Measurements from ENCODE around the gene FNDC3A.

The FNDC3A gene

GRCh38 chr13:49225223-49226042 is 249.7 kb downstream of the FNDC3A start:
- no peak for DNase-seq

- DNase-seq: no peak
Measured at GRCh38 chr13:49226613-49227012, 250.9 kb downstream of the FNDC3A start.

GRCh38 chr13:49234741-49235140 is 259.0 kb downstream of the FNDC3A start:
- no peak for DNase-seq

- no peak for DNase-seq
Measured at GRCh38 chr13:49235856-49236431, 260.2 kb downstream of the FNDC3A start.

DNA sequence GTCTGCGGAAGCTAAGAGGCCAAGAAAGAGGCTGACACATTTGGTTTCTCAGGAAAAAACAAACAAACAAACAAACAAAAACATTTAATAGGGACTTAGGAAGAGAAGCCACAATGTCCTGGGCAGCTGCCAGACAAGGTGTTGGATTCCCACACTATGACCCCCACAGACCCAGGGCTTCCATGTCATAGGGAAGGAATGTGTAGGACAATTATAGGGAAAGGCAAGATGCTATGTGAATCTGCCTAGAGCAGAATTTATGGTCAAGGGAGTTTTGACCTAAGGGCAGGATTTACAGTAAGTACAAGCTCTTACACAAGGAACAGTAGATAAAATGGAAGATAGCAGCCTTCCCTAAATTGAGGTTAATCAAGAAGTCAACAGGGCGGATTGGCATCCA is 262.9 kb downstream of the FNDC3A start:
- no peak for DNase-seq

DNA sequence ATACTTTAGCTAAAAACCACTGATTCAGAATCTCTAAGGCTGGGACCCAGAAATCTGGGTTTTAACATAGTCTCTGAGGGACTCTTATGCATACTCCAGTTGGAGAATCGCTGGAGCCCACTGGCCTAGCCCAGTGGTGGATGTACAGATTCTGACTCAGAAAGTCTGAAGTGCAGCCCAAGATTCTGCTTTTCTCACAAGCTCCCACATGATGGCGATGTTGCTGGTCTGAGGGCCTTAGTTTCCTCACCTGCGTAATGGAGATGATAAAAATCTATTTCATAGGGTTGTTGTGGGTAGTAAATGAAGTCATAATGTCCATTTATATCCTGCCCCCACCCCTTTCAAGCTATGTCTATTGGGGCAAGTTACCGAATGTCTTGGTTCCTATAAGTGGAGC is 264.3 kb downstream of the FNDC3A start:
- no peak for DNase-seq

DNA sequence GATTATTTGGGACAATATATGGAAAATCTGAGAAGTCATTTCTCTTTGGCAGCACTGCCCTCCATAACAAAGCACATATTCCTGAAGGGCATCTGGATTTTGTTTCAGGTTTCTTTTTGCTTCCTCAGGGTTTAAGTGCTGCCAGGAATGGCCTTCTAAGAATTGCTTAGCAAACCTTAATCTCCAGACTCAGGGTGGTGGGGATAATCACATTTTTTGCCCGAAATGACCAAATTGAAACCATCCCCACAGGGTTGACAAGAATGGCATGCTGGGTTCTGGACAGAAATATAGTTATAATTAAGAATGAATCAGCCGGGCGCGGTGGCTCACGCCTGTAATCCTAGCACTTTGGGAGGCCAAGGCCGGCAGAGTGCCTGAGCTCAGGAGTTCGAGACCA is 265.6 kb downstream of the FNDC3A start:
- no peak for DNase-seq

DNA sequence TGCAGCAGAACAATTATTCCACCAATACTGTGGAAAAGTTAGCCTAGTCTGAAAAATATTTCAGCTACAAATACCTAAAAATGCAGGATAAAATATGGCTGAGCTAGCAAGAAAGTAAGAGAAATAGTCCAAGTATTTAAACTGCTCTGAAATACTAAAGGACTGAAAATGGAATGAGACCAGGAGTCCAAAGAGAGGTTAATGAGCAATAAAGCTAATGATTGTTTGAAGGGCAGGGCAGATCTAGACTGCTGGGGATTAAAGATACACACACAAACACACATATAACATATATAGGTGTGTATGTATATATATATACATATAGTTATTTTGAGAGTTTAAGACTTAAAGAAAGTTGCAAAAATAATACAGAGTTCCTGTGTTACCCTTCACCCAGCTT is 269.4 kb downstream of the FNDC3A start:
- no peak for DNase-seq

- no peak for DNase-seq
Measured at GRCh38 chr13:49246850-49247642, 271.3 kb downstream of the FNDC3A start.

DNA sequence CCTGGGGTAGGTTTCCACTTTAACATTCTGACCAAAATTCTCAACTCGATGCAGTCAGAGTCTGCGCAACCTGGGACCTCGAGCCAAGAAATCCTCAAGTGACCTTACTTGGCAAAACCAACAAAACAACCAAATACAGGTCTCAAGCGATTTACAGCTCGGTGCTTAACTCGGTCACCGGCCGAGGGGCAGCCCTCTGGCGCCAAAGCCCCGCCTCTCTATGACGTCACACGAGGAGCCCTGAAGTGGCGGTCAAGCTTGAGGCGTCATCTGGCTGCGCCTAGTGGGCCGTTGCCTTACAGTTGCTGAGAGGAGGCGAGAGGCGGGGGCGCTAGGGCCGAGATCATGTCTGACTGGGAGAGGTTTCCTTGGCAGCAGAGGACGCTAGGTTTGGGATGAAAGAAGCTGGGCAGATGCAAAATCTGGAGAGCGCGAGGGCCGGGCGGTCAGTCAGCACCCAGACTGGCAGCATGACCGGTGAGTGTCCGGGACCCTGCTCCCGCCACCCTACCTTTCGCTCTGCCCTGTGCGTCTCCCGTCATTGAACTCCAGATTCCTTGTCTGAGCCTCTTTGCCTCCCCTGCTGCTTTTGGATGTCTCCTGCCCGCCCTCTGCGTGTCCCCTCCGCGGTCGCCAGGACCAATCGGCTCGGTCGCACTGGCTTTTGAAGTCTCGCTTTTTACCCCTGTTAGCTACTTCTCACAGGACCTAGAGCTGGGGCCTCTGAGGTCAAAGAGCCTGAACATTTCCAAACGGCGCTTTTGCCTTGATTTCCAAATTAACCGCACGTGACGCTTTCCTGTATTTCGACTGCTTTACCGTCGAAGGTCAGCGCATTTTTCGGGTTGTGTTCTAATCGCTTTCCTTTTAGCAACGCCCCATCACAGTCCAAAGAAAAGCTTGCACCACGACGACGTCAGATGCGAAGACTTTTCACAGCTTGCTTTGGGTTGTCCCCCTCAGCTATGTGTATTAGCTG is 272.2 kb downstream of the FNDC3A start, which contains the start of gene CDADC1:
TSS of gene CDADC1 (plus strand) at position 283 of the 979 bp plus-strand sequence. CDS start at position 396, 113 bp downstream.
- peak; percentile 85 for DNase-seq

DNA sequence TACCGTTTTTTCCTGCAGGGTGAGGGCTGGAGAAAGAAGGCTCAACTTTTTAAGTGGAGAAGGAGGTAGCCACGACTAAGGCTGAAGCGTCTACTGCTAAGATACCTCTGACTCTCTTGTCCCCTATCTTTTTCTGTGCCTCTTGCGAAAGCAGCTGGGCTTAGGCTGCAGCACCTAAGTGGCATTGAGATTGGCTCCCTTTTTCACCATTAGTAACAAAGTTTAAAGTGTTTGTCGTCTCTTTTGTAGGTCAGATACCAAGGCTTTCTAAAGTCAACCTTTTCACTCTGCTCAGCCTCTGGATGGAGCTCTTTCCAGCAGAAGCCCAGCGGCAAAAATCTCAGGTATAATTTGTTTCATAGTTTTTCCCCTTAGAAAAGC is 272.9 kb downstream of the FNDC3A start:
- DNase-seq: no peak

- DNase-seq: no peak
Measured at GRCh38 chr13:49251326-49251725, 275.6 kb downstream of the FNDC3A start.

- DNase-seq: no peak
Measured at GRCh38 chr13:49253310-49253709, 277.6 kb downstream of the FNDC3A start.

- no peak for DNase-seq
Measured at GRCh38 chr13:49254007-49254406, 278.3 kb downstream of the FNDC3A start.

- DNase-seq: no peak
Measured at GRCh38 chr13:49256841-49257240, 281.1 kb downstream of the FNDC3A start.

- DNase-seq: no peak
Measured at GRCh38 chr13:49258089-49258796, 282.5 kb downstream of the FNDC3A start.

Data from activated gamma-delta T cell treated with Interleukin-2 at 50 U/mL for 16 hours (primary cell).